Dendritic cell treated with granulocyte-macrophage colony-stimulating factor and Interleukin-4, amounts not matched to agents 40 ng/mL and 50 ng/mL, for 4 days (primary cell): Measurements from ENCODE around the gene LAMA4.

Experiments used
- H3K27ac Mint-ChIP-seq: one replicate; pipeline ENCODE4 v1.8.0; 2022; ENCODE audit warnings: mild to moderate bottlenecking, mixed read lengths
- H3K27me3 Mint-ChIP-seq: one replicate; pipeline ENCODE4 v1.8.0; 2022; ENCODE audit warnings: mild to moderate bottlenecking, mixed read lengths
- H3K36me3 Mint-ChIP-seq: one replicate; pipeline ENCODE4 v1.8.0; 2022; ENCODE audit warnings: low read depth, mixed read lengths
- H3K4me1 Mint-ChIP-seq: one replicate; pipeline ENCODE4 v1.8.0; 2022; ENCODE audit warnings: low read depth, mixed read lengths
- H3K4me3 Mint-ChIP-seq: one replicate; pipeline ENCODE4 v1.8.0; 2022; ENCODE audit warnings: mild to moderate bottlenecking, moderate library complexity, mixed read lengths
- H3K9me3 Mint-ChIP-seq: one replicate; pipeline ENCODE4 v1.8.0; 2022; ENCODE audit warnings: mixed read lengths
- intact Hi-C: fragments of 100-400 bp; cut with micrococcal nuclease; formaldehyde crosslinking; loops from one replicate; pipeline ENCODE4 v1.15.0; 2022

The LAMA4 gene

DNA sequence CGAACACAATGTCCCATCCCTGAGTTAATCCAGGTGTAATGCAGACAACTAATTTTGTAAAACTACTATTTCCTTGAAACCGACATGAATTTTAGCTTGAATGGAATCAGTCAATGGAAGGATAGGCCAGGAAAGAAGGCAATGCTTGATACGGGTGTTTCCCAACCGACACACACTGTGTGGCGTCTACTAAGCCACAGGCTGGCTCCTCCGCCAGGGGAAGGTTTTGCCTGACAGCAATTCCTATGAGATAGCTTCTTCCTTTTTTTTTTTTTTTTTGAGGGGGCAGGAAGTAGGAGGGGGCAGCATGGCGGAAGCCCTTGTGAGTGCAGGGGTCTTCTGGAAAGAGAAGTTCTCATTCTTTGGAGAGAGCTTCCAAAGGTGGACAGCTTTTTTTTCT, 12.0 kb upstream of the LAMA4 start:
- Mint-ChIP-seq H3K9me3 (no peaks in the 10 kb centered on the region), H3K27ac (no peak overlapping the region), H3K4me1 (no peaks in the 10 kb centered on the region), H3K36me3 (no peaks in the 10 kb centered on the region), H3K4me3 (no peak overlapping the region), H3K27me3 (no peaks in the 10 kb centered on the region)
- intact Hi-C loops: no loop called here

DNA sequence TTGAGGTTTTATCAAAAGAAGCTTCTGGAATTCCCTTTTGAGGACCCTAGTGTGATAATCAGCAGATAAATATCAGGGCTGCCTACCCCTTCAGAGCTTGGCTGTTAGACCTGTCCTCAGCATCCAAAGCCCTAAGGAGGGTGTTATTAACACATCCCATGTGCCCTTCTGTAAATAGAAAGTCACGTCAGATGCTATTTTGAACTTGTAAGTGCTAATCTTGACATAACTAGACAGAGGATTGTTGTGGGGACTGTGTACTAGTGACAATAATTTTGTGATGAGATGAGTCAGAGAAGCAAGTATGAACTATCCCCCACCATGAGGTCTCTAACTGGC, 4.9 kb upstream of the LAMA4 start:
- peaks cover 4% of the 10 kb centered on the region for H3K4me1 Mint-ChIP-seq
- H3K9me3 Mint-ChIP-seq: no peaks in the 10 kb centered on the region
- H3K4me3 Mint-ChIP-seq: no peak overlapping the region
- intact Hi-C loops: no loop called here
- H3K36me3 Mint-ChIP-seq: no peaks in the 10 kb centered on the region
- H3K27ac Mint-ChIP-seq: no peak overlapping the region
- peaks cover 17% of the 10 kb centered on the region for H3K27me3 Mint-ChIP-seq

DNA sequence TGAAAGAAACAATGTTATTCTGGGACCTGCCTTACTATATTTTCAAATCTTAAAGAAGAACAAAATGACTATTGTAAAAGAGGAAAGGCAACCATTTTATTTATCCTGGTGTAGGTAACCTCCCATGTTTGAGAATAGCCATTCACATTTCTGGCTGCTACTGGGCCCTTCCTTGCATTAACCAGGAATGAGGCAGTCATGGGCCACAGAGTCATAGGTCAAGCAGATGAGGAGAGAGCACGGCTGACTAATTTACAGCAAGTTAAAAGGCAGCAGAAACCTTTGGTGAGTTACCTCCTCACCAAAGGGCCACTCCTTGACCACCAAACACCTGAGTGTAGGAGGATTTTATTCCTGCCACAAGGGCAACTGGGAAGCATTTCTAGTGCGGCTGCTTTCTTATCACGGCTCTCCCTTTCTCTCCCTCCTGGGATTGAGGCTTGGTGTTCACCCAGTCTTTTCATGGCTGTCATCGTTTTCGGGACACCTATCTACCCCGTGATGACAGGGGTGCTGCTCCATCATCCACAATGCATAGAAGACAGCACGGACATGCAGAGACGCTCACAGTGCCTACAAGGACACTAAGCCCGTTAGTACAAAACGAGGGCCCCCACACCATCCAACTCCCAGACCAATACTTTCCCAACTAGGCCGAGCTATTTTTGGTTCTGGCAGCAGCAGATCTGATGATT, 4.4 kb upstream of the LAMA4 start:
- Mint-ChIP-seq H3K9me3 (no peaks in the 10 kb centered on the region), H3K36me3 (no peaks in the 10 kb centered on the region), H3K27me3 (peaks cover 22% of the 10 kb centered on the region), H3K4me3 (no peak overlapping the region), H3K4me1 (peaks cover 9% of the 10 kb centered on the region), H3K27ac (no peak overlapping the region)
- intact Hi-C loops: no loop called here

DNA sequence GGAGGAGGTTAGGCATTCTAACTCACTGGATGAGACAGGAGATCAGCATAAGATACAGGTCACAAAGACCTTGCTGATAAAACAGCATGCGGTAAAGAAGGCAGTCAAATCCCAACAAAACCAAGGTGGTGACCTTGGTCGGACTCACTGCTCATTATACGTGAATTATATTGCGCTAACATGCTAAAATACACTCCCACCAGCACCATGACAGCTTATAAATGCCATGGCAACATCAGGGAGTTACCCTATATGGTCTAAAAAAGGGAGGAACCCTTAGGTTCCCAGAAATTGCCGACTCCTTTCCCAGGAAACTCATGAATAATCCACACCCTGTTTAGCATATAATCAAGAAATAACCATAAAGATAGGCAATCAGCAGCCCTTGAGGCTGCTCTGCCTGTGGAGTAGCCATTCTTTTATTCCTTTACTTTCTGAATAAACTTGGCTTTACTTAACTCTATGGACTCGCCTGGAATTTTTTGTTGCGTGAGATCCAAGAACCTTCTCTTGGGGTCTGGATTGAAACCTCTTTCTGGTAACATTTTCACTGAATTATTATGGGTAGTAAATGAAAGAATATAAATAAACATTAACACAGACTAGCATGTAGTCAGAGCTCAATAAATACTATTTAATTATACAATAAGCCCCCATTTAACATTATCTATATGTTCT, 3.0 kb upstream of the LAMA4 start:
- H3K9me3 Mint-ChIP-seq: no peaks in the 10 kb centered on the region
- H3K27me3 Mint-ChIP-seq: peaks cover 30% of the 10 kb centered on the region
- H3K4me1 Mint-ChIP-seq: peaks cover 15% of the 10 kb centered on the region
- intact Hi-C loops: no loop called here
- no peak overlapping the region for H3K4me3 Mint-ChIP-seq
- H3K36me3 Mint-ChIP-seq: no peaks in the 10 kb centered on the region
- H3K27ac Mint-ChIP-seq: no peak overlapping the region

DNA sequence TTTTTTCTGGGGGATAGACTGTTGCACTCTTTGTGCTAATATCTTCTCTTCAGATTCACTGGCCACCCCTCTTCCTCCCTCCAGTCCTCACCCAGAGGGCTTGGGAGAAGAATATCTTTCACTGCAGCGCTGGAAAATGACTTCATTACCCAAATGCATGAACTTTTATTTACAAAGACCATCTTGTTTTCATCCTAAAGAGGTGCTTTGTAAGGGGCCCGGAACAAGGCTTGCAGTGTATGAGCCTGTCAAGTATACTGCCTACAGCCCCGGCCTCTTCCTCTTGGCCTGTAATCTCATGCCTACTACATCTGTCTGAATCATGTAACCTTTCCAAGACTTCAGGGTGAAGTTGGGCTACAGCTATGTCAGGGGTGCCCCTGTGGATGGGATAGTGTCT, 554 bp upstream of the LAMA4 start:
- no peak overlapping the region for H3K27ac Mint-ChIP-seq
- H3K4me3 Mint-ChIP-seq: no peak overlapping the region
- intact Hi-C loops: no loop called here
- no peaks in the 10 kb centered on the region for H3K9me3 Mint-ChIP-seq
- H3K27me3 Mint-ChIP-seq: peaks cover 37% of the 10 kb centered on the region
- H3K36me3 Mint-ChIP-seq: no peaks in the 10 kb centered on the region
- peaks cover 15% of the 10 kb centered on the region for H3K4me1 Mint-ChIP-seq

DNA sequence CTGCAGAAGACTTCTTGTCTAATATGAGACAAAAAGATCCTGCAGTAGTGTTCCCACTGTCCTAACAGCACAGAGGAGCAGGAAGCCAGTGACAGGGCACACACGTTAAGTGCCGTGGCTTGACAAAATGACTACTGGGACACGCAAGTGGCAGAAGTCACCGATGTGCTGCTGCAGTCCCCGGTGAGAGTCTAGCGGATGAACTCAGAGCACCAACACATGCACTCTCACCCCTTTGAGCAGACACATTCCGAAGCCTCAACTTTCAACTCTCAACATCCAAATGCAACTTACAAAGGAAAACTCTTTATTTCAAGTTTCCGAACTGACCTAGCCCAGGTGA, 898 bp downstream of the LAMA4 start:
- H3K9me3 Mint-ChIP-seq: no peaks in the 10 kb centered on the region
- peaks cover 35% of the 10 kb centered on the region for H3K27me3 Mint-ChIP-seq

DNA sequence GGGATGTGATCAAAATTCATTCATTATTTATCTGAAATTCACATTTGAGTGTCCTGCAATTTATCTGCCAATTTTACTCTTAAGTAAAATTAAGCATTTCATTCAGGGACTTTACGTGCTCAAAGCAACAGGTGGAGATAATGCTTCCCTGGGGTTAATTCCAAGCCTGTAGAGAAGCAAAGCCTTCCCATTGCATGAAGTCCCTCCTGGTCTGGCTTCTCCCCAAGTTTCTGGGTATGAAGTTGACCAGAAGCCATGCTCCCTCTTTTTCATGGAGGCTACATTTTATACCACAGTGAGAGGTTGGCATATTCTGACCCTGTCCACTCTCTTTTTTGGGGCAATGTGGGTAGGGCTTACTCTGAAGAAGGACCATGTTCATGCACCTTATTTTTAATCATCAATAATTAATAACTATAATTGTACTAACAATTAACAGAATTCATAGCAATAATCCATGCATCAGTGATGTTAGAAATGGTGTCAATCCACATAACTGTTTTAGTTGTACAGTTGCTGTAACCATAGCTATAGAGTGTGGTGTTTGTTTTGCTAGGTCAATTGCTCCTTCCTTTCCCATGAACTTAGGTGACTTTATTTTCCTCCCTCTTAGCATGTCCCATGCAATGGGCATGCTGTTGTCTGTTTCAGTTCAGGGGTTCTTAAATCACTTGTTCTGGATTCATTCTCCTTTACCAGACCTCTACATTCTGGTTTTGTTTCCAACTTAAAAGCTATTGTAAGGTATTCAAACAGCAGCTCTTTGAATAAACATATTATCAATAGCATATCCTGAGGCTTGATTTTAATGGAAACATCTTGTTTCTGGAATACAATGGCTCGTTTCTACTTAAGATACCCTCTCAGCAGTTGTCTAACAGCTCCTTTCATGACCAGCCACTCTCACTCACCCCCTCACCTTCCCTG, 1.5 kb downstream of the LAMA4 start:
- no peaks in the 10 kb centered on the region for H3K36me3 Mint-ChIP-seq
- H3K27ac Mint-ChIP-seq: no peak overlapping the region
- no peak overlapping the region for H3K4me3 Mint-ChIP-seq
- H3K4me1 Mint-ChIP-seq: peaks cover 15% of the 10 kb centered on the region
- H3K27me3 Mint-ChIP-seq: peaks cover 35% of the 10 kb centered on the region
- no peaks in the 10 kb centered on the region for H3K9me3 Mint-ChIP-seq
- intact Hi-C loops: no loop called here

More for the DNA sequence above, 898 bp downstream of the LAMA4 start:
- peaks cover 15% of the 10 kb centered on the region for H3K4me1 Mint-ChIP-seq
- H3K4me3 Mint-ChIP-seq: no peak overlapping the region
- H3K27ac Mint-ChIP-seq: no peak overlapping the region
- no peaks in the 10 kb centered on the region for H3K36me3 Mint-ChIP-seq
- intact Hi-C loops: no loop called here

DNA sequence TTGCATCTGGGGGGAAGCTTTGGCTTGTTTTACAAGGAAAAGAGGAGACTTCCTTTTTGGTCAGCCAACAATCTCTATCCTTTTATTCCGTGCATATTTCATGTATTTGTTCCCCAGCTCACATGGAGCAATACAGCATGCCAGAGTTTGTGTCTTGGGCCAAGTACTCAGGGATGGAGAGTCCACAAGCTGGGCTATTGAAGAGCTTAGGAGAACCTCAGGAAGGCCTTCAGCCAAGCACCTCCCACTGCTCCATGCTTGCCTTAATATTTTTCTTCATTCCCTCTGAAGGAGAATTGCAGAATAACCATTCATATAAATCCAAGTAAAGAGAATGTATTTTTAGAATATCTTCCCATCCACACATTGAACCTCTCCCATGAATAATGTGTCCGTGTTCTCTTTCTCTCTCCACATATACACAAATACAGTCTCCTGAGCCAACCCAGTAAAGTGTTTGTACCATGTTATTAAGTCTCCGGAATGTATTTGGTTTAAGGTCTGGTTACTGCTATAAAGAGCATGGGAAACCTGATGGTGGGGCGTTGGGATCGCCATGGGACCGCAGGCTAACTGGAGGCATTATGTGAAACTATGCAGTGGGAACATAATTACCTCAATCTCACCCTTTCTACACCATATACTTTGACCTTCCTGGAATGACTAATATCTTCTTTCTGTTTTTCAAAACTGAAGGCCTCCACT, 3.0 kb downstream of the LAMA4 start:
- intact Hi-C loops: no loop called here
- Mint-ChIP-seq H3K9me3 (no peaks in the 10 kb centered on the region), H3K27me3 (peaks cover 35% of the 10 kb centered on the region), H3K36me3 (no peaks in the 10 kb centered on the region), H3K4me3 (no peak overlapping the region), H3K27ac (no peak overlapping the region), H3K4me1 (peaks cover 15% of the 10 kb centered on the region)

DNA sequence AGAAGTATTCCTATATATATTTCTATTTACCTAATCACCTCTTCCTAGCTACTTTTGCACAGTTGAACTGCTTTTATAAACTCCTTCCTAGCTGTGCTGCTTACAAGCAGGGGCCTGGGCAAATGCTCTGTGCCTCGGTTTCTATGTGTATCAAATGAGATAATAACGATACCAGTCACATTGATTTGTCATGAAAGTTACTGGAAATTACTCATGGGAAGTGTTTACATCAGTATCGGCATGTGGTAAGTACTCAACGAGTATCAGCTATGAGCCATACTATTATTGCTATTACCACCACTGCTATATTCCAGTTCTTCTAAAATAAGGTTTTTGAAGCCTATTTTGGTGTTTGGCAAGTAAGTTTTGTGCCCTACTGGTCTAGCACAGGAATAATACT, 4.9 kb downstream of the LAMA4 start:
- intact Hi-C loops: no loop called here
- no peak overlapping the region for H3K27ac Mint-ChIP-seq
- H3K9me3 Mint-ChIP-seq: no peaks in the 10 kb centered on the region
- no peaks in the 10 kb centered on the region for H3K36me3 Mint-ChIP-seq
- H3K27me3 Mint-ChIP-seq: peaks cover 22% of the 10 kb centered on the region
- H3K4me1 Mint-ChIP-seq: peaks cover 13% of the 10 kb centered on the region
- H3K4me3 Mint-ChIP-seq: no peak overlapping the region

DNA sequence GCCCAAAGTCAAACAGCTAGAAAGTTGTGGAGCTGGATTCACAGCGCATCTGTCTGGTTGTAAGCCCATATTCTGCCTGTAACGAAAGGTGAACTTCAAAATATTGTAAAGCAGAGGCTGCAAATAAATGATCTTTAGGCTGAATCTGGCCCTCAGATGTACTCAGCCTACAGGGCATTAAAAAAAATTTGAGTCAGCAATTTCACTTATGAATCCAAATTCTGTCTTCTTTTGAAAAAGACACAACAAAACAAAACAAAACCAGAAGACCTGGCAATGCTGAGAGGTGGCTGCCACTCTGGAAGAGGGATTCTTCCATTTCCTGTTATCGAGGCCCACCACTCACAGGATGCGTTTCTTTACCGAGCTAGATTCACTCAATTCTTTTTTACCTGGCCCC, 7.1 kb downstream of the LAMA4 start:
- Mint-ChIP-seq H3K4me1 (no peaks in the 10 kb centered on the region), H3K27me3 (peaks cover 6% of the 10 kb centered on the region), H3K36me3 (no peaks in the 10 kb centered on the region), H3K4me3 (no peak overlapping the region), H3K27ac (no peak overlapping the region), H3K9me3 (no peaks in the 10 kb centered on the region)
- intact Hi-C loops: no loop called here

DNA sequence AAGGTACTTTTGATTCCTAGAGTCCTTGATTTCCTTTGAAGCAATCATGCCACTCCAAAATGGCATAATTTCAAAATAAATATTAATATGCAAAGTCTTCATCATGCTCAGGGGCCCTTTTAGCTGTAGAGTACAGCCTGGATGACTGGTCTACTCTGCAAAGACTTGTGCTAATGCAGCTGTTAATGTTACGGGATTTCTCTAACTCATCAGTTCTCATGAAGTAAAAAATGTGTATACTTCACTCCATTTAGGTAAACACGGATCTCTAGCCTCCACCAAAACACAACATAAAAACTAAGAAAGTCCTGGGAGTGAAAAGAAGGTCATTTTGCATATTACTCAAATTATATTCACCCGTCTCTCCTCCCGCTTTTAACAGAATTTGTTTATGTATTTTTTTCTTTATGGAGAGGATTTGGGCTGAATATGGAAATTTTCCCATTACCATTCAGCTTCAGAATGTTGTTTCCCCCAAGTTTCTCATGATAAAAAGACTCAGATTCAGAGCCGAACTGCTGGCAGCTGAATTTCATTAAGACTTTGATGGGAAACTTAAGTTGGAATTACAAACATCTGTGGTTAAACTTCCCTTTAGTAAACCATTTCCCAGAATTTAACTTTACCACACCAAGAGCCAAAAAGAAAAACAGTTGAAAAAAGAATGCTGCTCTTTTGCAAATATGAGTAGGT, 8.7 kb downstream of the LAMA4 start:
- no peak overlapping the region for H3K4me3 Mint-ChIP-seq
- H3K27ac Mint-ChIP-seq: no peak overlapping the region
- no peaks in the 10 kb centered on the region for H3K4me1 Mint-ChIP-seq
- intact Hi-C loops: no loop called here
- H3K27me3 Mint-ChIP-seq: peaks cover 3% of the 10 kb centered on the region
- no peaks in the 10 kb centered on the region for H3K9me3 Mint-ChIP-seq
- no peaks in the 10 kb centered on the region for H3K36me3 Mint-ChIP-seq

DNA sequence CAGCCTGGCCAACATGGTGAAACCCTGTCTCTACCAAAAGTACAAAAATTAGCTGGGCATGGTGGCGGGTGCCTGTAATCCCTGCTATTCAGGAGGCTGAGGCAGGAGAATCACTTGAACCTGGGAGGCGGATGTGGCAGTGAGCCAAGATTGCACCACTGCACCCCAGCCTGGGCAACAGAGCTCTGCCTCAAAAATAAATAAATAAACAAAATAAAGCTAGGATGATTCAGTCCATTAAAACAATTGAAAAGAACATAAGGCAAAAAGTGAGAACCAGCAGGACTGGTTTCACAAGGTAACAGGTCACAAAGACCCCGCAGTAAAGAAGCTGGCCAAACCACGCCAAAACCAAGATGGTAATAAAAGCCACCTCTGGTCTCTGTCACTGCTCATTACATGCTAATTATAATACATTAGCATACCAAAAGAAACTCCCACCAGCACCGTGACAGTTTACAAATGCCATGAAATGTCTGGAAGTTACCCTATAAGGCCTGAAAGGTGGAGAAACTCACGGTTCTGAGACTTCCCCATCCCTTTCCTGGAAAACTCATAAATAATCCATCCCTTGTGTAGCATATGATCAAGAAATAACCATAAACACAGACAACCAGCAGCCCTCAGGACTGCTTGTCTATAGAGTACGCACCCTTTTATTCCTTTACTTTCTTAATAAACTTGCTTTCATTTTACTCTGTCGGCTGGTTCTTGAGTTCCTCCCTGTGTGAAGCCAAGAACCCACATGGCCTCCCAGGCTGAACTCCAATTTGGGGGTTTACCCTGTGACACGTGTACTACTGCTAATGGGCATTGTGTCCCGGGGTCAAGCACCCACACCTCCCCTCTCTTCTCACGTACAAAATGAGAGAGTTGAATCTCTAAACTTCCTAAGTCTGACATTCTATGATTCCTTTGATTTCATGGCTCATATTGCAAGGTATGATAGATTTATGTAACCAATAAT, 10.2 kb downstream of the LAMA4 start:
- H3K4me3 Mint-ChIP-seq: no peak overlapping the region
- H3K27ac Mint-ChIP-seq: no peak overlapping the region
- intact Hi-C loops: no loop called here
- H3K36me3 Mint-ChIP-seq: no peaks in the 10 kb centered on the region
- H3K9me3 Mint-ChIP-seq: no peaks in the 10 kb centered on the region
- H3K4me1 Mint-ChIP-seq: no peaks in the 10 kb centered on the region
- H3K27me3 Mint-ChIP-seq: no peaks in the 10 kb centered on the region
